HG02610 (cell line): Measurements from ENCODE around the gene SPAG7.
A peak's percentile ranks its signal among the peaks of the same experiment; 100 is the strongest.

Source experiments
- ATAC-seq: cut with Tn5 transposase; IDR thresholded peaks from one replicate; pipeline ENCODE4 v1.9.1; 2021; ENCODE audit warnings: mild to moderate bottlenecking, moderate library complexity; ENCODE audit not compliant: unreplicated experiment

The SPAG7 gene

DNA sequence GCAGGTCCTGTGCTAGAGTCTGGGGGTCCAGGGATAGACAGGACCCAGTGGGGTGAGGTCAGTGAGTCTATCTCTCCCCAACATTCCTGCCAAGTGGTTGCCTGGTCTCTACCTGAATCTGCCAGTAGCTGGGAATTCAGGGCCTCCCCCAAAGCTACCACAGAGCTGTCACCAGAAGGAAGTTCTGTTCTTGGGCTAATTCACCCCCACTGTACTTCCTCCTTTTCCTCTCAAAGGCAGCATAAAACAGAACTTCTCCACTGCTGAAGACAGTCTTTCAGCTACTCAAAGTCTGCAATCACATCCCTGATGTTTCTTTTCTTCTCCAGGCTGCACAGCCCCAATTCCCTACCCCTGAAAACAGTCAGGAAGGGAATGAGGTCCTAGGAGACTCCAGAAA, 11.1 kb upstream of the SPAG7 start:
- ATAC-seq = no peak

DNA sequence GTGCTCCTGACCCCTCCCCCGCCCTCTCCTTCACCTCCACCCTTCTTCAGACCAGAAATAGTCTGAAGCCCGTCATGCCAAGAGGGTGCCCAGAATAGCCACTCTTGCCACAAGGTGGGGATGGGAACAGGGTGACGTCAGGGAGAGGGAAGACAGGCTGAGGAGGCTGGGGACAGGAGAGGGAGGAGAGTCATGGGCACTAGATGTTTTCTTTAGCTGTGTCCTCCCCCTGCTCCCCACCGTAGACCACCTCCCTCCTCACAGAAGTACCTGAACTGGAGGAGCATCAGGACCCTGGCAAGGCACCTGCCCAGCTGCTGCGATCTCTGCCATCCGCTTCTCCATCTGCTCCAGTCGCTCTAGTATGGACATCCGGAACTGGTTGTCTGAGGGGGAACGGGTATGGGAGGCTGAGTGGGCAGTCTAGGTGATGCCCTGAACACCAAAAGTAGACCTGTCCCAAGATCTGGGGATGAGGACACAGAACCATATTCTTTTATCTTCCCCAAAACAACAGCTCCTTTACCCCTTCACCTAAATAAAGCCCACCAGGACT, 6.6 kb upstream of the SPAG7 start:
- ATAC-seq = no peak

DNA sequence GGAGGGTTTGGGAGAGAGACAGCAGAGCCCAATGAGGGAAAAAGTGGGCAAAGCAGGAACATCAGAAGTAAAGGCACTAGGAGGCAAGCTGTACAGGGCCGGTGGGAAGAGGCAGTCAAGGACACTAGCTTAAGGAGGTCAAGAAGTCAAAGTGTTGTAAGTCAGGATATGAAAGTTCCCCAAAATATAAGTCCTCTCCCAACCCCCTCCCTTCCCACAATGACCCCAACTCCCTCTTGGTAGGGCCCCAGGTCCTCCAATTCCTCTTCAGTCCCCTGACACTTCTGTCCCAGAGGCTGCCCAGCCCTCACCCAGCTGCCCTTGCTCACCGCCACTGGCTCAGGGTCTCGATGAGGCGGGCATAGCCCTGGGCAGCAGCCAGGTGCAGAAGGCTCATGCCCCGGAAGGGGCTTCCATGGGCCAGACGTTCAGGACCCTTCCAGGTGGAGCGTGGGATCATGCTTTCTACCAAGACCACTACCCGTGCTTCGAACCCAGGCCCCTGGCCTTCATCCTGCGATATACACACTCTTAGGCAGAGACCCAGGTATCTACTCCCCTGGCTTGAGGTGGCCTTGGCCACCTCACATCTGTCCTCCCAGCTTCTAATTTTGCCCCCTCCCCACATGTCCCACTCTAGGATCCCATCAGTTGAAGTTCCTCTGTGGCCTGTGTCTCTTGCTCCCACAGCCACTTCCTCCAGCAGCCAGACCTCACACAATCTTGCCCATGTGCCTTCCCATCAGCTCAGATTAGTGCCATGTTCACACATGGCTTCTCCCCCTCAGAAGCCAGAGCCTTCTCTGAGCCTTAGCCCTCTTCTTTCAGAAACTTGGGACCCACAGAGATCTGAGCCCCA, 5.9 kb upstream of the SPAG7 start:
- ATAC-seq = no peak

DNA sequence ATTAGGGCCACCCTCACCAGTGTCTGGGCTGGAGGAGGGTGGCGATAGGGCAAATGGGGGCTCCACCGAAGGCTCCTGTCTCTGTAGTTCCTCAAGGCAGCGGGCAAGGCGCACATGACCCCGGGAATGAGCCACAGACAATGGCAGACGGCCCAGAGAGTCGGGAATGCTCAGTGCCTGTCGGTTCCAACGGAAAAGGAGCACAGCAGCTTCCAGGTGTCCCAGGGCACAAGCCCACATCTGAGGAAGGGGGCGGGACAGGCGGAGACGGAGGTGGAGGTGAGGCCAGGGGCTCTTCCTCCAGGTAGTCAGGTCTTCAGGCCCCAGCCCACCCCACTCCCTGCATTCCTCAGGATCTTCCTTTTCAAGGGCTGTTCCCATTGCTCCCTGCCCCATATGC, 5.1 kb upstream of the SPAG7 start:
- no peak for ATAC-seq

DNA sequence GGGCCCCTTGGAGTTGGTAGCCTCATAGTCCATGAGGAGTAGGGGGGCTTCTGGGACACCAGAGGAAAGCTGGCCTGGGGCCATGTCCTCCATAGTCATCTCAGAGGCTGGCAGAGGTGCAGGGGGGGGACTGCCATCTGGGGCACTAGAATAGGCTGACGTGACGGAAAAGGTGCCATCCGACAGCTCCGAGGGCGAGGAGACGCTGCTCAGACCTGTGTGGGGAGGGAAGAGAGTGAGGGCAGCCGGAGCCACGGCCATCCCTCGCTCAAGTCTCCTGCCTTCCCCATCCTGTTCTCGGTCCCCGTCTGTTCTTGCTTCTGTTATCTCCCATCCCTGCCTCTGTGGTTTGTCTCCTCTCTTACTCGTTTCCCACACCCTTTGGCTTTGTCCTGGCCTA, 4.7 kb upstream of the SPAG7 start:
- no peak for ATAC-seq

DNA sequence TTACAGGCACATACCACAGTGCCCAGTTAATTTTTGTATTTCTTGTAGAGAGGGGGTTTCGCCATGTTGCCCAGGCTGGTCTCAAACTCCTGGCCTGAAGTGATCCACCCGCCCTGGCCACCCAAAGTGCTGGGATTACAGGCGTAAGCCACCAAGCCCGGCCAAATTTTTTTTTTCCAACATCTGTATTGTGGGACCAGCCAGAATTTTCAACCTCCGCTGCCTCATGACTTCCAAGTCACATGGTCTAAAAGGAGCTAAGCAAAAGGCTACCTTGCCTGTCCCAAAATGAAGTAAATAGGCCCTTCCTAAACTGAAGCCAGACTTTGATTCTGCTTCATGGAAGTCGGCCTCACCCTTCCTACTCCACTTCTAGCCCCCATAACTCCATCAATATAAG, 4.2 kb upstream of the SPAG7 start:
- no peak for ATAC-seq

DNA sequence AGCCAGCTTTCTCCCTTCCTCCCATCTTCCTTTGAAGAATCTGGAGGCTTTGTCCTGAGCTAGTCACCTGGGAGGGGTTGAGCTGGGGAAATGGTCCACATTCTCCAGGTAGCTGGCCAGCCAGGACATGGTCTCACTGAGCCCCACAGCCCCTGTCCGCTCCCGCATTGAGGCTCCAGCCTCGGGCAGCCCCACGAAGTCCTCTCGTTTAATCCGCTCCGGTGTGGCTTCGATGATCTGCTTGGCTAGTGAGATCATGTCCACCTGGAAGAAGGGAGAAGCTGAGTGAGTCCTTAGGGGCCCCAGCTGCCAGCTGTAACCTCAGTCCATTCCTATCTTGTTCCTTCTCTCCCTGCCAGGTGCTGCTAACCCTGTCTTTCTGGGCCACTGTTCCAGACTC, 2.7 kb upstream of the SPAG7 start:
- no peak for ATAC-seq

DNA sequence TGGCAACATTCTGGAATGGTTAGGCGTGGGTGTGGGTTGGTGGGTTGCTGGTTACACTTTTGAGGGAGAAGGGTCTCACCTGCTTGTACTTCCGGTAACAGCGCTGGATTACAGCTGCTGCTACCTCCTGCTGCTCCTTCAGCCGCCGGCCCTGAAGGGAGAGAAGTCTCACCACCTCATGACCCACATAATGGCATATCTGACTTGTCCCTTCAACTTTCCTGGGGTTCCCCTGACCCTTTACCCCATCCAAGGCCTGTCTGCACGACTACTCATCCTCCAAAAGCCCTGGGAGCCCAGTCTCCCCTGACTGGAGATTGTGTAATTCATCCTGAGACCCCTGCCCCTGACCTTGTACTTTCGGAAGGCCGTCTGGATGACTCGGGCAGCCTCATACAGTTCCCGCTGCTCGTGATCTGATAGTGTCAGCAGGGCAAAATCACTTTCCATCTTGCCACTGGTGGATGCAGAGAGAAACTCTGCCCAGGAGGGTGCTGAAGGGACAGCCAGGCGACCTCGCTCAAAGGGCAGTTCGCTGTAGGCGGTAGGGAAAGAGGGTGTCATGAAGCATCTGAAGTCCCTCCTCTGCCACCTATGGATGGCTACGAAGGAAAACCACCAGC, 2.0 kb upstream of the SPAG7 start:
- no peak for ATAC-seq

DNA sequence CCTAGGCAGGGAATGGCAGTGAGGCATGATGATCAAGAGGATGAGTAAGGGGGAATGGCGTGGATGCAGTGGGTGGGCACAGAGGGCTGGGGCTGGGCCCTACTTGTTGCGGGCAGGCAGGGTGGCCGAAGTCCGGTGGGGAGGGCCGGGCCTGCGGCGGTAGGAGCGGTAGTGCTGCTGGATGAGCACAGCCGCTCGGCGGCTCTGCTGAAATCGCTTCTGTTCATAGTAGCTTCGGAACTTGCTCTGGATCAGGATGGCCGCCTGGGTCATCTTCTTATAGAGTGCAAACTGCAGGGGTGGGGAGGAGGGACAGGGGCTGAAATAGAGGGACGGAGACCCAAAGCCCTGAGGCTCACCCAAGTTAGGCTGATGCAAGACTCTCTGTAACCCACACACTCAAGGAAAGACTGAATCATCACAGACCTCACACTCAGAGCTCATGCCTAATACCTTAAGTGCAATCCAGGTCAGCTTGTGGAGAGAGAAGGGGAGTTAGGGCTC, 1.5 kb upstream of the SPAG7 start:
- ATAC-seq = no peak

DNA sequence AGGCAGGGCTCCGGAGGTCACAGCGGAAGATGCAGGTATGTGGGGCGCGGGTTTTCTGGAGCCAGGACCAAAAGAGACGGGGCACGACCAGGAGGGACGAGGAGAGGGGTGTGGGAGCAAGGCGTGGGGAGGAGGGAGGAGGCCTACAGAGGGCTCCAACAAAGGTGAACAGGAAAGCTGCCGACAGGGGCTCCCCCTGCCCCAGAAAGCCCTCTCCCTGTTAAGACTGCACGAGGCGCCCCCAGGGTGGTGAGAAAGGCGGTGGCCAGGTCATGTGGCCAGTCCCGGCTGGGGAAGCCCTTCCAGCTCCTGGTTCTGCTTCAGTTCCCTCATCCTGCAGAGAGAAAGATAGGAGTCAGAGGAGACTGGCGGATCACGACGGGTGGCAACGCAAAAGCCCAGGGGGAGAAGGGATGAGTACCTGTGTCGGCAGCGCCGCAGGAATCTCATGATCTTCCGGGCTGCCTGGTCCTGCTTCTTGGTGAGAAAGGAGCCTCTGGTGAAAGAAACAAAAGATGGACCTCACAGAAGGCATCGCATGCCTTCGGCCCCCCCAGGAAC, 949 bp upstream of the SPAG7 start:
- ATAC-seq = no peak

DNA sequence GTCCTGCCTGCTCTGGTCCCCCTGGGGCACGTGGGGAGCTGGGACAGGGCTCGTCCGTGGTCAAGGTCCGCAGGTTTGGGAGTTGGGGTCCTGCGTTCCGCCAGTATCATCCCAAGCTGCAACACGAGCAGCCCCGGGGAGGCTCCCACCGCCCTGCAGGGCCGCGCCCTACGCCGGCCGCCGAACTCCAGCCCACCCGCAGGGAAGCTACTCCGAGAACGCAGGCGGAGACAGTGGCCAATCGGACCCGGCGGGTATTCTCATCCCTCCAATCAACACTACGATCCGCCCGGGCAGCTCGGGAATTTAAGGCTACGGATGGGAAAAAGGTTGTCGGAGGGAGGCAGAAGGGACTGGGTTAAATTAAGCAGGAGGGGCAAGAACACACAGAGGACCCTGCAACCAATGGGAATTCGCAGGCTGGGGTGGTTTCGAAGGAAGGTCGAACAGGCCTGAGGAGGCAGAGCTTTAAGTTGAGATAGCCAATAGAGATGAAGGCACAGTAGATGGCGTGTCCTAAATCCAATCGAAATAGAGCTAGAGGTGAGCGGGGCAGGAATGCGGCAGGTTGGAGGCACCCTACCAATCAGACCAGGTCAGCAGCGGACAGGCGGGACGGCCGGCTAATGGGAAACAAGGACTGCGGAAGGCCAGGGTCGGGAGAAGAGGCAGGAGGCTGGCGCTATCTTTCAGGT, 626 bp downstream of the SPAG7 start:
- ATAC-seq = peak; percentile 76

DNA sequence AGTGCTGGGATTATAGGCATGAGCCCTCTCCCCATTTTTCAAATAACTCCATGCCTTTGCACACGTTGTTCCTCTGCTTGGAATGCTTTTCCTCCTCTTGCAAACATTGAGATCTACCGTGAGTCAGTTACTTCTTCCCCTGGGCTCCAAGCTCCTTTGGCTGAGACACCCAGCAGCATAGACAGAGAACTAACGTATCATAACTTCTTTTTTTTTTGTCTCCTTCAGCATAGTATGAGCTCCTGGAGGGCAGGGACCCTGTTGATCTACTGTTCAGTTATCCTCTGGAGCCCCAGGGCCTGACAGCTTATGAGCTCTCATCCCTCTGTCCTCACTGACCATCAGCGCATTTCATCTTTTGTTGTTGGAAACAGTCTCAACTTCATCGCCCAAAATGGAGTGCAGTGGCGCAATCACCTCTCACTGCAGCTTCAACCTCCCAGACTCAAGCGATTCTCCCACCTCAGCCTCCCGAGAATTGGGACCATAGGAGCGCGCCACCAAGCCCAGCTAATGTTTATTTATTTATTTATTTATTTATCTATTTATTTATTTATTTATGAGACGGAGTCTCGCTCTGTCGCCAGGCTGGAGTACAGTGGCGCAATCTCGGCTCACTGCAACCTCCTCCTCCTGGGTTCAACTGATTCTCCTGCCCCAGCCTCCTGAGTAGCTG, 2.2 kb downstream of the SPAG7 start:
- ATAC-seq = no peak

DNA sequence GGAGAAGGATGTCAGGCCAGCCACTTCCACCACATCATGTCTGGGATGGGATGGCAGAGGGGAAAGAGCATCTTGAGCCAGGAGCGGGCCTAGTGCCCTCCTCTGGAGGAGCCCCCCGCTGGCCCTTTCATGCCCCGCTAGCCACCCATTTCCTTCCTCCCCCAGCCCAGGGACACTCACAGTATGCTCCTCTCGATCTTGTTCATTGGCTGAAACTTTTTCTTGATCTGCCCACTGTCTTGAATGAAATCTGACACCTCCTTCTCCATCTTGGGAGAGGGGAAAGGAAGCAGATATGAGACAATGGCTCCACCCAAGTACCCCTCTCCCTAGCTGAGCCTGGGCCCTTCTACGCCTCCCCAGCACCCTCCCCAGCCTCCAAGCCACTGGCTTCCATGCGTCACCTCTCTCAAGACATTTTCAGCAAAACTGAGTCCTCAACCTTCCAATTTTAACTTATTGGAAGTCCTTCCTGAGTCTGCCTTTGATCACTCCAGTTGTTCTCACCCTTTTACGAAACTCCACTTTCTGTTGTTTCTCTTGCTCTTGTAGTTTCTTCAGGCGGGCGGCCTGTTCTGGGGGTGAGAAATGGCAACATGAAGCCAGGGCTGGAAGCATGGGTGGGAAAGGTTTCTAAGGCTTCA, 7.2 kb downstream of the SPAG7 start:
- ATAC-seq = no peak

DNA sequence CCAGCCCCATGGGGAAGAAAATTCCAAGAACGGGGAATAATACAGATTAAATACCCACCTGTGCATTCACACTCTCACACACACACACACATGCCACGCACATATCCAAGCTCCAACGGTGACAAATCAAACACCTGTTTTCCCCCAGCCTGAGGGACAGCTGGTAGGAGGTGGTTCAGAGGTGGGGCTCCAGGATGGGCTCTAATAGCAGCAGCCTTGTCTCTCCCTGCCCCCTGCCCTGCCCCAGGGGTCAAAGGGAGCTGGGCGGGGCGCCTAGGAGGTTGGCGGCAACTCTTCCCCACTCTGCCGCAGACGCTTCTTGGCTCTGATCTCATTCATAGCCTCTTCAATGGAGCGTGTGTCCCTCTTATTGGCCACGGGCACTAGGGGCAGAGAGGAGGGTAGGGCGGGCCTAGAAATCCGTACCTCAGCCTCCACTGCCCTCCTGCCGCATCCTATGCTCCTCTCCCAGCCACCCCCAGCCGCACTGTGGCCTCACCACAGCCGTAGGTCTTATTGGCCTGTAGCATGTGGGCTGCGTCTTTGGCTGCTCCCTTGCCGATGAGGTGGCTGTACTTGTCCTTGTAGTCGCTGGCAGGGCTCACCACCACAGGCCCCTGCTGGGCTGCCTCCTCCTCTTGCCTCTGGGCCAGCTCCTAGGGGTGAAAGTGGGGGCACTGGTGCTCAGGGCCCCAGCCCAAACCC, 8.2 kb downstream of the SPAG7 start:
- no peak for ATAC-seq

DNA sequence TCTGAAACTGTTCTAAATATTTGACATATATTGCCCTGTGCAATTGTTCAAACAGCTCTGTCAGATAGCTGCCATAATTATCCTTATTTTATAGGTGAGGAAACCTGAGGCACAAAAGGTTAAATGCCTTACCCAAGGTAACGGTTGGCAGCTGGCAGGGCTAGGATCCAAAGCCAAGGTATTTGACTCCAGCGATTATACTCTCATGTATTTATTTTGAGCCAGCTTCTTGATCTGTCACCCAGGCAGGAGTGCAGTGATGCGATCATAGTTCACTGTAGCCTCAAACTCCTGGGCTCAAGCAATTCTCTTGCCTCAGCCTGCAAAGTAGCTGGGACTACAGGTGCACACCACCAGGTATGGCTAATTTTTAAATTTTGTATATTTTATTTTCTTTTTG, 9.5 kb downstream of the SPAG7 start:
- ATAC-seq = no peak

DNA sequence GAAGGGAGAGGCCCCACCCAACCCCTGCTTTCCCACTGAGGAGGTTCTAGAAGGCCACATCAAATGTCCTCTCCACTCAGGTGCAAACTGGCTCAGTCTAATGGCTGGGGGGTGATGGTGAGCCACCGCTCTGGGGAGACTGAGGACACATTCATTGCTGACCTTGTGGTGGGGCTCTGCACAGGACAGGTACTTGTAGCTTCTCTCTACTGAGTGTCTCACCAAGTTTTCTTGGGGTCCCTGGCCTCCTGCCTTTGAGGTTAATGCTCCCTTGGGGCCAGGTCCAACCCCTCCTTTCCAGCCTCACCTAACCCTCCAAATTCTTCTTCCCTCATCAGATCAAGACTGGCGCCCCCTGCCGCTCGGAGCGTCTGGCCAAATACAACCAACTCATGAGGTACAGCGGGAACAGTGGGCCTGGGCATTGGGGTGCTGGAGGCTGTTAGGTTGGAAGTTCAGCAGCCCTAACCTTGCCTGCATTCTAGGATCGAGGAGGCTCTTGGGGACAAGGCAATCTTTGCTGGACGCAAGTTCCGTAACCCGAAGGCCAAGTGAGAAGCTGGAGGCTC, 11.0 kb downstream of the SPAG7 start:
- ATAC-seq = no peak

DNA sequence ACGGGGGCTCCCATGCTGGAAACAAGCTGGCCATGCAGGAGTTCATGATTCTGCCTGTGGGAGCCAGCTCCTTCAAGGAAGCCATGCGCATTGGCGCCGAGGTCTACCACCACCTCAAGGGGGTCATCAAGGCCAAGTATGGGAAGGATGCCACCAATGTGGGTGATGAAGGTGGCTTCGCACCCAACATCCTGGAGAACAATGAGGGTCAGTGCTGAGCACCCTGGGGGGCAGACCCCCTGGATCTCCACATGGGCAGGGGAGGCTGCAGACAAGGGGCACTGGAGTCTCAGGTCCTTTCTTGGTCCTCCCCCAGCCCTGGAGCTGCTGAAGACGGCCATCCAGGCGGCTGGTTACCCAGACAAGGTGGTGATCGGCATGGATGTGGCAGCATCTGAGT, 12.5 kb downstream of the SPAG7 start:
- no peak for ATAC-seq

DNA sequence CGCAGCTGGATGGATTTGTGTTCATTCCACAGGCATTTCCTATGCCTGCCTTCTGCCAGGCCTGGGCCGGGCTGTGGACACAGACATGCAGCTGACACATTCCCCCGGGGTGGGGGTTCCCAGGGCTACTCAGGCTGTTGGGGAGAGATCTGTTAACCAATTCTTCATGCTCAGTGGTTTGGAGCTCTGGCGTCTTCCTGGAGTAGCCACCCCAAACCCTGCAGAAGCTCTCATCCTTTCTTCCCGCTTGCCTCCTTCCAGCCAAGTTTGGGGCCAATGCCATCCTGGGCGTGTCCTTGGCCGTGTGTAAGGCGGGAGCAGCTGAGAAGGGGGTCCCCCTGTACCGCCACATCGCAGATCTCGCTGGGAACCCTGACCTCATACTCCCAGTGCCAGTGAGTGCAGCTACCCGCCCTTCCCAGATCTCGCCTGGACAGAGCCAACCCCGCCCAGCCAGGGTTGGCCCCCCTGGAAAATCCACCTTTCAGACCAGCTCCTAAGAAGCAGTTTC, 14.1 kb downstream of the SPAG7 start:
- no peak for ATAC-seq

DNA sequence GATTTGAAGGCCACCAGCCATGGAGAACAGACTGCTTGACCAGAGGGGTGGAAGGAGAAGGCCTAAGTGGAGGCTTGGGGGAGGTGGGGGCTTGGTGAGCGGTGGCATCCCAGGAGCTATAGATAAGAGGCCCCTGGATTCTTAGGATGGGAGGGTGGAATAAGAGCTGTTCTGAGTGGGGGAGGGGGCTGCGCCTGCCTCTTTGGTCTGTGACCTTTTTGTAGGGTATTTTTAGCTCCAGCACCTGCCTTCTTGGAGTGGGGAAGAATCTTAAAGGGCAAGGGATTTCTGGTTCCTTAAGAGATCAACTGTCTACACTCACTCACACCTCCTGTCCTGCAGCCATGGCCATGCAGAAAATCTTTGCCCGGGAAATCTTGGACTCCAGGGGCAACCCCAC, 16.1 kb downstream of the SPAG7 start:
- no peak for ATAC-seq
